Activated CD8-positive, alpha-beta memory T cell treated with anti-CD3 and anti-CD28 coated beads for 24 hours (primary cell): ENCODE measurements around the gene ZNF280C.

Source experiments
- DNase-seq: peaks from one replicate; pipeline ENCODE4 v3.0.0-alpha.2; 2020

The ZNF280C gene

DNA sequence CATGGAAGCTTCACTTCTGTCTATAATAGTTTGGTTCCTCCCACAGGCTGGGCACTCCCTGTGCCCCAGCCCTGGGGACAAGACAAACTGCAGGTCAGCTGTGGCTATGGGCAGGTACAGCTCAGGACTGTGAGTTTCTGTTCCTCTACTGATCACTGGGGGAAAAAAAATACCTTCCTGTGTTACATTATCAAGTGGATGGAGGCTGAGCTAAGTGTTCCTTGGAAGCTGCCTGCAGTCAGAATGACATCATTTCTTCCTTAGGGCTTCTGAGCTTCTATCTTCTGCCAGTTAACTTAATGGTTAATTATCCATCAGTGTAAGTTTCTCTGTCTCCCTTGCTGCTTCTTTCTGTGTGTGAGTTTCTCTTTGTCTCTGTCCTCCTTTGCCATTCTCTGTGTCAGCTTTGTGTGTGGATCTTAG, 92.3 kb downstream of the ZNF280C start:
- peak; percentile 49 for DNase-seq

DNA sequence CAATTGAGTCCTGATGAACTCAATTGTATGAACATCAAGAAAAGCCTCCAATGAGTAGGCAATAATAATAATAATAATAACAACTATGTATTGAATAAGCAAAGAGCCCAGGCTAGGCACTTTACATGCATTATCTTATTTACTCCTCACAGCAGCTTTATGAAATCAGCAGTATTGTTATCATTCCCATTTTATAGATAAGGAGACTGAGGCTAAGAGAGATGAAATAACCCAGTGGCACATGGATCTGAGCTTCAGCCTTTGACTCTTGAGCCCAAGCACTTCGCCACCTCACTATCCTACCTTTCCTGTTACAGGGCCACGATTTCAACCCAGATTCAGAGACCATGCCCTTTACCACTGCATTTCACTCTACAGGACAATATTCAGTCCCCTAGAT, 93.8 kb downstream of the ZNF280C start:
- DNase-seq, result peak; percentile 3

DNA sequence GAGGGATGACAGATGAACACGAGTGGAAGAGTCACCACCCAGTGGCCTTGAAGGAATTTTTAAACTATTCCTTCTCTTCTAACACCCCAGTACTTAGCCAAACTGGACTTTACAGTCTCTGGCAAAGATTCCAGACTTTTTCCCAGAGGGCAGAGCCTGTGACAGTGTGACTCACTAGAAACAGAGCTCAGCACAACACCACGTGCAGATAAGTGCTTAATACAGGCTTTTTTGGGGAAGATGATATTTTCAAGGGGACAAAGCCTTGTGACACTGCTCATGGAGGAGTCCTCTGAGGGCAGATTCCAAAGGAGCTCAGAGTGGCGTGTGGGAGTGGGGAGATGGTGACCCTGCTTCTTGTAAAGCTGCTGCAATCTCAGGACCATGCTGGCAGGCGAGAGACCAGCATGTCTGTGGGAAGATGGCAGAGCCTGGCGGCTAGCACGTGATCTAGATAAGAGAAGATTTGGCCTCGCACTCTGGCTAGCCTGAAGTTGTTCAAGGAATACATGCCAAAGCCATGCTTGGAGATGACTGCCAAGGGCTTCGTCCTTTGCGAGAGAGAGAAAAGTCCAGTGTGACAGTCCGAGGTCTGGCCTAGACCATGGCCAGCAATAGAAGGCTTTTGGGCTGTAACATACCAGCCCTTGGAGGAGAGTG, 94.5 kb downstream of the ZNF280C start:
- DNase-seq, result peak; percentile 58

DNA sequence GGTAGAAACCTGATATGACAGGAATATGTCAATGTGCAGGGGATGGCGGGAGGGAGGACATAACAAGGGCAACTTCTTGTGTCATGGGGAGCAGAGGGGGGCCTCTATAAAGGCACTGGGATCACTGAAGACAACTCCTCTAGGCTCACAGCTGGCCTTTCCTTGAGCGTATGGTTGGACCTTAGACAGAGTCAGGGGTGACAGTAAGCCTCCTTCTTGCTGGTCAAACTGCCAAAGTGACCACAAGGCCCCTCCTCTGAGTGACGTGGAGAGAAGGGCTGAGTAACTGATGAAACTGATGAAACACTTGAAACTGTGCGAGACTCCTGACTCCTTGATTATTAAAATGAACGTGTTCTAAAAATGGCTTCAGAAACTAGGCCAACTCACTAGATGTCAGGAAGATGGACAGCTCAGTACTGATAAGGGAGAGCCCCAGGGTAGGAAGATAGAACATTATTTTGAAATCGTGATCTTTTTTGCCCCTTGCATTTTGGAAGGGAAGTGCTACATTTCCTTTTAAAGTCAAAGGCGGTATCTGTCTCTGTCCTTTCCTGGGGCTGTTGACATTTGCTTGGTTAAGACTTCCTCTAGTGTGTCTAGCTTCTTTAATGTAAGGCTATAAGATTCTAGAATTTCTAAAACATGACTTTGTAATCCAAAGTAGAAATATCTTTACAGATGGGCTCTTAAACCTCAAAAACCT, 95.4 kb downstream of the ZNF280C start:
- DNase-seq, result peak; percentile 67

DNA sequence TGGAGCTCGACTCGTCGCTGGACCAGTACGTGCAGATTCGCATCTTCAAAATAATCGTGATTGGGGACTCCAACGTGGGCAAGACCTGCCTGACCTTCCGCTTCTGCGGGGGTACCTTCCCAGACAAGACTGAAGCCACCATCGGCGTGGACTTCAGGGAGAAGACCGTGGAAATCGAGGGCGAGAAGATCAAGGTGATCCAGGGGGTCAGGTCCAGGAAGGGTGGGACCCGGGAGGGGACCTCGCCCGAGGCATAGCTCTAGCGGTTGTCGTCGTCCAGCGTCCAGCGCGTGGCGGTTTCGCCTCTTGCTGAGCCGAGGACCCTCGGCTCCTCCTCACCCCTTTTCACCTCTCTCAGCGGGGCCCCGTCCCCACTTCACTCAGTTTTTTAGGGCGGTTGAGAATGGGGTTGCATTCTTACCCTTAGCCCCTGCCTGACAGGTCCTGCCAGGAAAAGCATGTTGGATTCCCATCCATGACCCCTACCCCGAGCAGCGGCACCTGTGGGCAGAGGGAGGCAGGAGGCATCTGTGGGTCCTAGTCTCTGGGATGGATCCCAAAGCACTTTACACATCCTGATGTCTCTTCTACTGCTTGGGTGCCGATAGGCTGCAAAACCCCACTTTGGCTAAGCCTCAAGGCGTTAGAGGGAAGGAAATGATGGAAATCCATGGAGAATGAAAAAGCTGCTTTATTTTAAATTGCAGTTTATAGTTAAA, 96.4 kb downstream of the ZNF280C start:
- peak; percentile 60 for DNase-seq

DNA sequence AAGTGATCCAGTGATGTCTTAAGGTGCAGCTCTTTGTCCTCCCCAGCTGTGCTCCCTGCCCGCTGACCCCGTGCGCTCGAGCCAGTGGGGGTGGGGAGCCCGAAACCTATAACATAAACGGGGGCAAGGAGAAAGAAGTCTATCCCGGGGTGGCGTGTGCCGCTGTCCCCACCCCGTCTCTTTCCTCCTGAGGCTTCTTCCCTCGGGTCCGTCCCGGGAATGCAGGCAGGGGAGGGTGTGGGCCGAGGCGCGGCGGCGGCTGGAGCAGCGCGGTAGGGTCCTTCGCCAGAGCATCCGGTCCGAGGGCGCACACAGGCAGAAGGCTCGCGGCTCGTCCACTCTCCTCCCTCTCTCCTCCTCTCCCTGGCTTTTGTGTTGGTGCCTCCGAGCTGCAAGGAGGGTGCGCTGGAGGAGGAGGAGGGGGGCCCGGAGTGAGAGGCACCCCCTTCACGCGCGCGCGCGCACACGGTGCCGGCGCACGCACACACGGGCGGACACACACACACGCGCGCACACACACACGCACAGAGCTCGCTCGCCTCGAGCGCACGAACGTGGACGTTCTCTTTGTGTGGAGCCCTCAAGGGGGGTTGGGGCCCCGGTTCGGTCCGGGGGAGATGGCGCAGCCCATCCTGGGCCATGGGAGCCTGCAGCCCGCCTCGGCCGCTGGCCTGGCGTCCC, 97.1 kb downstream of the ZNF280C start, which contains the start of gene RAB33A:
RAB33A (plus strand) TSS at position 517 of the 681 bp plus-strand sequence; CDS start at position 618, 101 bp downstream.
- peak; percentile 71 for DNase-seq

DNA sequence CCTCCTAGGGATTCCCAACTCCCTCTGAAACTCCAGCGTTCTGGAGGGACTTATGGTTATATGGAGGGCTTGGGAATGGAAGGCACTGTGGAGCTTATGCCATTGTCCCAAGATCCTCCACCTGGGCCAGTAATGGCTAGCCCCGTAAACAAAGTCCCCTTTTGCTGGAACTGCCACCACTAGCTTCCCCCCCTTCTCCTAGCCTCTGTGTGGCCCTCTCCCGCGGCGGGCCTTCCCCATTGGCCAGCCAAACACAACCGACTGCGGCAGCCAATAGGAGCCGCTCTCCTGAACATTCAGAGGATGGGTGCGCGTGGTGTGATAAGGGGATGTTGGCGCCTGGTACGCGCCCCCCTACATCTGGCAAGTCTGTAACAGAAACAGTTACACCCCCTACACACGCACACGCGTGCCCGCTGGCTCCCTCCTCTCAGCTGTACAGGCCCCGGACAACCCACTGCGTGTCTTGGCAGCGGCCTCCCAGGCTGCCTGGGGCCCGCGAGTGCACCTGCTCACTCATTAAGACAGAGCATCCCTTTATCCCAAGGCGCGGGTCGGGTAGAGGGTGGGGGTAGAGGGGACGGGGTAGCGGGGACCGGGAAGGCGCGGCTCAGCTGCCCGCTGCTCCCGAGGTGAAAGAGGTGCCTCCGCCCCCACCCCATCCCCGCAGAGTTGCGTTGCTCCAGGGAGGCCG, 97.8 kb downstream of the ZNF280C start:
- peak; percentile 78 for DNase-seq

DNA sequence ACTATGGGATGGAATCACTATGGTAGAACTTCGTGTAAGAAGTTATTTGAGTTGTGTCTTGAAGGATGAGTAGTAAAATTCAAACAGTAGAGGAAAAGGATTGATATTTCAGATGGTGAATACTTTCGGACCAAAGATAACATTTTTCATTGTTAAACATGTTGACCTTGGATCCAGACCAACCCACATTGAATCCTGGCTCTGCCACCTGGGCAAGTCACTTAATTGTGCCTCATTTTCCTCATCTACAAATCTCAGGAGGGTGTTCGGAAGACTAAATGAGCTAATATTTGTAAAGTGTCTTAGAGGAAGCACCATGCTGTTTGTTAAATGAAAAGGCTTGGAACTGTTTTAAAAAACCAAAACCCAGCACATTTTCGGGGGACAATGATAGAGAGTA, 101.7 kb downstream of the ZNF280C start:
- DNase-seq, result peak; percentile 5

DNA sequence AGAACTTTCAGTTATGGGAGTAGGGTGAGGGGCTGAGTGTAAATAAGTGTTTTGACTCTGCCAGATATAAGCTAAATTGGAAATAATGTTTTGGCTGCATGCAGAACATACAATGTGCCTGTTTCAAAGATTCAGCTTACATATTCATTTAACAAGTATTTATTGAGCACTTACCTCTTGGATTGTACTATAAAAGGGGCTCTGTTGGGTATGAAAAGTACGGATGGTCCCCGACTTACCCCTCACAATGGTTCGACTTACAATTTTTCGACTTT, 102.3 kb downstream of the ZNF280C start:
- DNase-seq, result no peak

DNA sequence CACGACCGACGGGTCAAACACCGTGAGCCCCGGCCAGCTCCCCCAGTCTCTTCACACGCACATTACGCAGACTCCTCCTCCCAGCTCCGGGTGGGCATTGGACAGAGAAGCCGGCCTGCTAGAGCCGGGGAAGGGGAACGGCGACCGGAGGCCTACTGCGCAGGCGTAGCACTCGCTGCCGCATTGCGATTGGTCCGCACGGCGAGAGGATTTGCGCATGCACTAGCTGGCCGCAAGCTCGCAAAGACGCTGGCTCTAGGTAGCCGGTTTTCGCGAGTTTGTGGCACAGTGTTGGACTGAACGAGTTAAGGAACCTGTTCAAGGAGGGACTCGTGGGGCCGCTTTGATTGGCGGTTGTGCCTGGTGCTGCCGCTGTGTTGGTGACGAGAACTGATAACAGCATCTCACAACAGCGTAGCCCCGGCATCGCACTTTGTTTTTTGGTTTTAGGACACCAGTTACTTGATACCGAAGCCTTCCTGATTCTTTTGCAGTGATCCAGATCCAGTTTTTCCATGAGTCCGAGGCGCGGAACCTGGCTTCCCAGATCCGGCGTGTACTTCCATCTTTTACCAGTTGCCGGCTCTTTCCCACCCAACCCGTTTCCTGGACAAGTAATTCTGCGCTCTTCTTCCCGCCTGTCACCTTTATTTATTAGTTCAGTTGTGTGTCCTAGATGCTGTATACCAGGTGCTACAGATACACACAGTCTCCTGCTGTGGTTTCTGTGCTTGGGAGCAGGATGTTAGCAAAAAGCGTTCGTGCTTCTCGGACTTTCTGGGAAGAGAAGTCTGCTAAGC, 102.8 kb downstream of the ZNF280C start, which contains the start of gene AIFM1:
AIFM1 (minus strand) TSS at position 139 of the 800 bp plus-strand sequence. CDS start 185 bp downstream, outside the sequence.
- peak; percentile 91 for DNase-seq

DNA sequence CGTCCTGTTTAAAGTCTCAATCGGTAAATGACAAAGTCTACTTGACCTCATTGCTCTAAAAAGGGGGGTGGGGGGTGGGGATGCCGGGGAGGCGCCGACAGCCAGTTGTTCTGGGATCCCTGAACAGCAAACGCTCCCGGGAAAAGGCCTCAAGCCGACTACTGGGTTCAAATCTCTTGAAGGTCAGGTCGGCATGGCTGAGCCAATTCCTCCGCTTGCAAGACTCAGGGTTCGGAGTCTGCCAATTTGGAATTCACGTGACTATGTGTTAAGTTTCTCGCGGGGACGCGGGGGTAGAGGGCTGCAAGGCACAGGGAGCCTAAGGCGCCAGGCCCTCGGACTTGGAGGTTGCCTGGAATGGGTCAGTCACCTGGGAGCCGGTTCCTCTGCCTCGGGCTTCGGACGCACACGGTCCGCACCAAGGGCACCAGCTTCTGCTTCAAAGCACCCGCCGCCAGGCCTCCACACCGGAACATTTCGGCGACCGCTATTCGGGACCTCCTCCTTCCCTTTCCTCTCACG, 103.5 kb downstream of the ZNF280C start:
- no peak for DNase-seq

DNA sequence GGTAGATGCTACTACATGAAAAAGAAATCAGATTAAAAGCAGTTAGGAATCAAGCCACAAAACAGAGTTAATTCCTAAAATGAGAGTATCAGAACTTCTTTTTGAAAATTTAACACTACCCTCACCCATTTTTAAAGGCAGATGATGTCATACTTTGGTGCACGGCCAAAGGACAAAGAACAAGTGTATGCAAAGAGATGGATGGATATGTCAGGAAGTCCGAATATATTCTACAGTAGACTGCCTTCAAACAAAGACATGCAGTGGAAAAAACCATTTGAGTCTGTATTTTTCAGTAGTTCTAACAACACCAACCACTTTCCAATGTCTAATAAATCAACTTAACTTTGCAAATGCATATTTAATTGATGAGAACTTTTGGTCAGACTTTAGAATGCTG, 105.3 kb downstream of the ZNF280C start:
- no peak for DNase-seq

DNA sequence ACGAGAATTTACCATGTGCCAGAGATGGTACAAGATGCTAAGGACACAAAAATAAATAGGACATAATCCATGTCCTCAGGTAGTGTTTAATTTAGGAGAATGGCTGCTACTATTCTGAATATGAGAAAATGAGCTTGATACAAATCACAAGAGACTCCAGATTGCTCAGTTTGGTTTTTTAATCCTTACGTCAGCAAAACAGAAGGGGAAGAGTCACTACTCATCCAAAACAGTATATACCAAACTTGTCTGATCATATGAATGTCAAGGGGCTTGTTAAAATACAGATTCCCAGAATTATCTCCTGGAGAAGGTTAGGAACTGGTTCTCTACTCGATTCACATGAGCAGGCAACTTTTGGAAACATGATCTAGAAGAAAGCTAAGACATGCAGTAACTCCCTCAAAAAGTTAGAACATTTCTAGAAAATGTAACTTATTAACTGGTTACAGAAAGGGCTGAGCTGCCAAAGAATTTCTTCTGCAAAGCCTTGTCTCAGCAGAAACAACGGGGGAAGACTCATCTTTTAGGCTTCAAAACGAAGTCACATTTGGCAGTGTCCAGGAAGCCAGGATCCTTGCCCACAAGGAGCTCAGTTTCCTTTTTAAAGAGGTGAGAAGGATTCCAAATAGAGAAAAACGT, 106.5 kb downstream of the ZNF280C start:
- no peak for DNase-seq

DNA sequence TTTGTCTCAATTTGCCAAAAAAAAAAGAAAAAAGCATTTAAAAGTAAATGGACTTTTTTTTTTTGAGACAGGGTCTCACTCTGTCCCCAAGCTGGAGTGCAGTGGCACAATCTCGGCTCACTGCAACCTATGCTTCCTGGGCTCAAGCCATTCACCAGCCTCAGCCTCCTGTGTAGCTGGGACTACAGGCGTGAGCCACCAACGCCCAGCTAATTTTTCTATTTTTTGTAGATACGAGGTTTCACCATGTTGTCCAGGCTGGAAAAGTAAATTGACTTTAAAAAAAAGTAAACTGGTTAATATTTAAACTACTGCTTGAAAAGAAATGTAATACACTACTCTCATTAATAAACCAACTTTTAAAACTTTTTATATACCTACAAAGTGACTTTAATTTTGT, 108.9 kb downstream of the ZNF280C start:
- no peak for DNase-seq

DNA sequence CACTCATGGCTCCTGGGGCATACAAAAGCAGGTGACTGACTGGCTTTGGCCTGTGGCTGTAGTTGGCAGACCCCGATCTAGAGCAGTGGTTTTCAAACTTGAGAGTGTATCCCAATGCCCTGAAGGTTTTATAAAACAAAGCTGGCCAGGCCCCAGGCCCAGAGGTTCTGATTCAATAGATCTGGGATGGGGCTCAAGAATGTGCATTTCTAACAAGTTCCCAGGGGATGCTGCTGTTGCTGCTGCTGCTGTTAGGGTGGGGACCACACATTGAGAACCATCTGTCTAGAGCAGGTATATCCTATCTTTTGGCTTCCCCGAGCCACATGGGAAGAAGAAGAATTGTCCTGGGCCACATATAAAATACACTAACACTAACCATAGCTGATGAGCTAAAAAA, 110.4 kb downstream of the ZNF280C start:
- no peak for DNase-seq

DNA sequence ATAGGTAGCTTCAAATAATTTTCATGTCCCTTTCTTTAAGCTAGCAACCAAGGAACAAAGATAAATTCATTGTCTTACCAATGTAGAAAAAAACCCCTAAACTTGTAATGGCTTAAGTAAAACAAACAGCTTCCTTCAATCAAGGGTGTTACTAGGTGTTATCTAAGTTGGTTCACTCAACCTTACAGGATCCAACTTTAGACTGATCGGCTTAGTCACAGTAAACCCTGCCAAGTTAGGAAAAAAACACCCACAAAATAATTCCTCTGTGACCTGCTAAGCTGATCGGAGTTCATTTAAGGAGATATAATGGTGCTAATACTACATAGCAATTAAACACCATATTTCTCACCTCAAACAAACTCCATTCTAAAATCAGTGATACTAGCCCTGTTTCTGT, 113.1 kb downstream of the ZNF280C start:
- DNase-seq, result no peak
